ENCODE results near the gene BMPER. TPM values are rescaled to one million over a fixed set of nuclear protein-coding genes. Genes with fewer than 3 reads are reported as not detected.

BMPER gene
- total RNA-seq, 1 donor from 2014 or later, result 0.56 TPM

GRCh38 chr7:34136698-34137097 is 231.4 kb downstream of the BMPER start:
- TF ChIP-seq CTCF (IDR thresholded peaks at IDR 0.05), result no peak
- H3K27ac Mint-ChIP-seq (ENCODE audit: unreplicated experiment), result no peak overlapping the region
- no peak for DNase-seq (ENCODE audit: extremely low spot score, unreplicated experiment)
- H3K27me3 Mint-ChIP-seq (ENCODE audit: unreplicated experiment), result peaks cover 3% of the 10 kb centered on the region
- H3K36me3 Mint-ChIP-seq (ENCODE audit: unreplicated experiment), result no peaks in the 10 kb centered on the region
- H3K4me1 Mint-ChIP-seq (ENCODE audit: unreplicated experiment), result no peaks in the 10 kb centered on the region
- H3K9me3 Mint-ChIP-seq (ENCODE audit: unreplicated experiment), result no peaks in the 10 kb centered on the region
- H3K4me3 Mint-ChIP-seq (ENCODE audit: unreplicated experiment), result no peak overlapping the region

- Mint-ChIP-seq H3K27me3 (ENCODE audit: unreplicated experiment) (peaks cover 3% of the 10 kb centered on the region), H3K27ac (ENCODE audit: unreplicated experiment) (no peak overlapping the region), H3K36me3 (ENCODE audit: unreplicated experiment) (no peaks in the 10 kb centered on the region), H3K9me3 (ENCODE audit: unreplicated experiment) (no peaks in the 10 kb centered on the region), H3K4me3 (ENCODE audit: unreplicated experiment) (no peak overlapping the region), H3K4me1 (ENCODE audit: unreplicated experiment) (no peaks in the 10 kb centered on the region)
- TF ChIP-seq CTCF (IDR thresholded peaks at IDR 0.05), result no peak
- no peak for DNase-seq (ENCODE audit: extremely low spot score, unreplicated experiment)
These were observed 231.8 kb downstream of the BMPER start for GRCh38 chr7:34137176-34137575.

GRCh38 chr7:34138483-34138882 is 233.1 kb downstream of the BMPER start:
- H3K4me3 Mint-ChIP-seq (ENCODE audit: unreplicated experiment), result no peak overlapping the region
- no peaks in the 10 kb centered on the region for H3K4me1 Mint-ChIP-seq (ENCODE audit: unreplicated experiment)
- no peak overlapping the region for H3K27ac Mint-ChIP-seq (ENCODE audit: unreplicated experiment)
- H3K27me3 Mint-ChIP-seq (ENCODE audit: unreplicated experiment), result peaks cover 3% of the 10 kb centered on the region
- no peaks in the 10 kb centered on the region for H3K9me3 Mint-ChIP-seq (ENCODE audit: unreplicated experiment)
- no peak for TF ChIP-seq CTCF (IDR thresholded peaks at IDR 0.05)
- no peak for DNase-seq (ENCODE audit: extremely low spot score, unreplicated experiment)
- H3K36me3 Mint-ChIP-seq (ENCODE audit: unreplicated experiment), result no peaks in the 10 kb centered on the region

DNA sequence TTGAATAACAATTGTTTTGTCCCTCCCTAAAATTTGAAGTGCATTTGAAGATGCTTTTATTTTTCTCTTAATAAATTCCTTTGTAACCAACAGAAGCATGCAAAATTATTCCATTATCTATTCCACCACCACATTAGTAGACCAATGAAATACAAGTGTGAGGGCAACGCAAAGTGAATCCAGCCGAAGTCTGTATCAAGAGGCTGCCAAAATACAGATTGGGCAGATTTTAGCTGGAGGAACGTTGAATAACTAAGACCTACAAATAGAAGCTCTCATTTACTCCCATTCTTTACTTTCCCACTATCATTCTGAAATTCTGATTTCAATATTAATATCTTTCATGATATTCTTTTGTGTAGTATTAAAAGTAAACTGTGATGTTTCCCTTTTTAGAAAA is 233.7 kb downstream of the BMPER start:
- DNase-seq (ENCODE audit: extremely low spot score, unreplicated experiment), result no peak
- Mint-ChIP-seq H3K4me1 (ENCODE audit: unreplicated experiment) (no peaks in the 10 kb centered on the region), H3K4me3 (ENCODE audit: unreplicated experiment) (no peak overlapping the region), H3K27me3 (ENCODE audit: unreplicated experiment) (peaks cover 3% of the 10 kb centered on the region), H3K9me3 (ENCODE audit: unreplicated experiment) (no peaks in the 10 kb centered on the region), H3K36me3 (ENCODE audit: unreplicated experiment) (no peaks in the 10 kb centered on the region), H3K27ac (ENCODE audit: unreplicated experiment) (no peak overlapping the region)
- no peak for TF ChIP-seq CTCF (IDR thresholded peaks at IDR 0.05)

GRCh38 chr7:34140066-34140465 is 234.7 kb downstream of the BMPER start:
- DNase-seq (ENCODE audit: extremely low spot score, unreplicated experiment), result no peak
- no peak for TF ChIP-seq CTCF (IDR thresholded peaks at IDR 0.05)
- peaks cover 3% of the 10 kb centered on the region for H3K27me3 Mint-ChIP-seq (ENCODE audit: unreplicated experiment)
- no peaks in the 10 kb centered on the region for H3K9me3 Mint-ChIP-seq (ENCODE audit: unreplicated experiment)
- no peaks in the 10 kb centered on the region for H3K36me3 Mint-ChIP-seq (ENCODE audit: unreplicated experiment)
- no peaks in the 10 kb centered on the region for H3K4me1 Mint-ChIP-seq (ENCODE audit: unreplicated experiment)
- no peak overlapping the region for H3K27ac Mint-ChIP-seq (ENCODE audit: unreplicated experiment)
- no peak overlapping the region for H3K4me3 Mint-ChIP-seq (ENCODE audit: unreplicated experiment)
